Parathyroid adenoma (tissue), 2 donors: ENCODE results near the gene PSMB5.

ENCODE experiments used
- H2AFZ ChIP-seq: fragments of 300-600 bp; sonication (generic); one replicate; pipeline ENCODE4 v1.7.0; 2017; ENCODE audit warnings: antibody characterized with exemption, mild to moderate bottlenecking
- H3K27ac ChIP-seq: fragments of 300-600 bp; sonication (generic); one replicate; pipeline ENCODE4 v1.7.0; 2017
- H3K27me3 ChIP-seq: fragments of 300-600 bp; sonication (generic); one replicate; pipeline ENCODE4 v1.7.0; 2017; ENCODE audit warnings: low read length; ENCODE audit not compliant: control insufficient read depth, insufficient read depth
- H3K36me3 ChIP-seq: fragments of 300-600 bp; sonication (generic); one replicate; pipeline ENCODE4 v1.7.0; 2017; ENCODE audit warnings: low read length; ENCODE audit not compliant: control insufficient read depth, insufficient read depth
- H3K4me1 ChIP-seq: fragments of 300-600 bp; sonication (generic); one replicate; pipeline ENCODE4 v1.7.0; 2017; ENCODE audit warnings: control low read depth
- H3K4me2 ChIP-seq: fragments of 300-600 bp; sonication (generic); one replicate; pipeline ENCODE4 v1.7.0; 2017; ENCODE audit warnings: low read length
- H3K4me3 ChIP-seq: fragments of 300-600 bp; sonication (generic); one replicate; pipeline ENCODE4 v1.7.0; 2017; ENCODE audit warnings: low read depth, low read length
- H3K79me2 ChIP-seq: fragments of 300-600 bp; sonication (generic); one replicate; pipeline ENCODE4 v1.7.0; 2017; ENCODE audit warnings: control low read depth
- H3K9ac ChIP-seq: fragments of 300-600 bp; sonication (generic); one replicate; pipeline ENCODE4 v1.7.0; 2017; ENCODE audit warnings: mild to moderate bottlenecking
- H3K9me3 ChIP-seq: fragments of 300-600 bp; sonication (generic); one replicate; pipeline ENCODE4 v1.7.0; 2017; ENCODE audit warnings: low read length; ENCODE audit not compliant: control insufficient read depth
- TF ChIP-seq, protein P1 (sequence below): fragments of 300-600 bp; sonication (generic); IDR thresholded peaks from one replicate; pipeline ENCODE4 v1.7.0; 2017; ENCODE audit warnings: antibody characterized with exemption, mild to moderate bottlenecking
- donor health status: primary hyperparathyroidism.

Gene PSMB5

DNA sequence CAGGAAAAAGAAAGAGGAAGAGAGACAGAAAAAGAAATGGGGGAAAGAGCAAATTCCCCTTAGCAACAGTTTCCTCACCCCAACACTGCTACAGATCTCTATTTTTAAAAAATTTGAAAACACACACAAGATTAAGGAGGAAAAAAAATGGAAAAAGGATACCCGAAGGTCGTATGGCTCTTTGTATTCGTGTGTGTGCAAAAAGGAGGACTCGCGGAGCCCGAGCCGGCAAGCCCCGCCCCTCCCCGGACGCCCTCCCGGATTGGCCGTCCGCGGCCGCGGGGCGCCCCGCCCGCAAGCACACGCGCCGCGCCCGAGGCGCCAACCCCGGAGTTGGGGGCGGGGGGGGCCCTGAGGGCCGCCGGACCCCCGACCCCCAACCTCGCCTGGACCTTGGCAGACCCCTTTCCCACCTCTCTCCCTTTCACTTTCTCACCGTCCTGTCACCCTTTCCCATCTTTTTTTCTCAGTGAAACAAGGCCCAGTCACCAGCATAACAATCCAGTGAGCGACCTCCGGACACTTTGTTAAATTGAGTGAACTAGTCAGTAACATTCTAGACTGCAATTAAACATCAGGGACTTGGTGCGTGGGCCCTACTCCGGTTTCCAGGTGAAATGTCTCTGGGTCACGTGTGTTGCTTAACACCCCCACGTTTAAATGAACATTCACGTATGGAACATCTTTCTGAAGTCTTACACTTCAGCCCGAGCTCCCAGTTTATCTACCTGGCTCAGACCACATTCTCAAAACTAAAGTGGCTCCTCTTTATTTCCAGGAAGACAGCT is 24.6 kb downstream of the PSMB5 start, which contains the start of gene C14orf93:
Gene C14orf93 (minus strand): TSS at position 205 of the 788 bp plus-strand sequence. CDS start 11,120 bp downstream, outside the sequence.
- Histone ChIP-seq H3K4me1 (peaks cover 13% of the 10 kb centered on the region), H3K4me3 (peak within 1 kb of the TSS; percentile 62), H3K36me3 (no peaks in the 10 kb centered on the region), H3K79me2 (no peaks in the 10 kb centered on the region), H3K27ac (peak within 1 kb of the TSS; percentile 66), H3K27me3 (no peaks in the 10 kb centered on the region), H2AFZ (peak within 1 kb of the TSS; percentile 96), H3K9ac (no peak within 1 kb of the TSS), H3K9me3 (no peaks in the 10 kb centered on the region), H3K4me2 (peak within 1 kb of the TSS; percentile 70)
- TF ChIP-seq, protein P1, sequence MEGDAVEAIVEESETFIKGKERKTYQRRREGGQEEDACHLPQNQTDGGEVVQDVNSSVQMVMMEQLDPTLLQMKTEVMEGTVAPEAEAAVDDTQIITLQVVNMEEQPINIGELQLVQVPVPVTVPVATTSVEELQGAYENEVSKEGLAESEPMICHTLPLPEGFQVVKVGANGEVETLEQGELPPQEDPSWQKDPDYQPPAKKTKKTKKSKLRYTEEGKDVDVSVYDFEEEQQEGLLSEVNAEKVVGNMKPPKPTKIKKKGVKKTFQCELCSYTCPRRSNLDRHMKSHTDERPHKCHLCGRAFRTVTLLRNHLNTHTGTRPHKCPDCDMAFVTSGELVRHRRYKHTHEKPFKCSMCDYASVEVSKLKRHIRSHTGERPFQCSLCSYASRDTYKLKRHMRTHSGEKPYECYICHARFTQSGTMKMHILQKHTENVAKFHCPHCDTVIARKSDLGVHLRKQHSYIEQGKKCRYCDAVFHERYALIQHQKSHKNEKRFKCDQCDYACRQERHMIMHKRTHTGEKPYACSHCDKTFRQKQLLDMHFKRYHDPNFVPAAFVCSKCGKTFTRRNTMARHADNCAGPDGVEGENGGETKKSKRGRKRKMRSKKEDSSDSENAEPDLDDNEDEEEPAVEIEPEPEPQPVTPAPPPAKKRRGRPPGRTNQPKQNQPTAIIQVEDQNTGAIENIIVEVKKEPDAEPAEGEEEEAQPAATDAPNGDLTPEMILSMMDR = no peak

DNA sequence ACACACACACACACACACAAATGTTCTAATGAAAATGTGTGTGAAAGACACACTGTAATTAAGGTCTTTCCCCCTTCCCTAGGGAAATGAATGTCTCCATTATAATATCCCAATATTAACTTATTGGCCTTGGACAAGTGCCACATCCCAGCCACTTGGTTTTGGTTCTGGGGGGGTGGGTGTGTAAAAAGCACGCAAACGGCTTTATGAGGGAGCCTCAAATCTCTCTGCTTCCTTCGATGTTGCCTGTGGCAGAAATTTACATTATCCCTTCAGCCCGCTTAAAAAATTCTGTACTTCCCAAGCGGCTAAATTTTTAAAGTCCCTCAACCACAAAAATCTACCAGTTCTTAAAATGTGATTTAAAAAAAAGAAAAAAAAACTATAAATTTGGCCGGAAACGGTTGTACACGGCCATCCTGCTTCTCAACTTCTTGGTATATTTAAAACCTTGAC is 25.2 kb downstream of the PSMB5 start:
- H3K27ac ChIP-seq = peak overlapping the region; percentile 66
- H3K9ac ChIP-seq = no peak overlapping the region
- no peaks in the 10 kb centered on the region for H3K27me3 ChIP-seq
- H3K79me2 ChIP-seq = no peaks in the 10 kb centered on the region
- H3K4me2 ChIP-seq = peak overlapping the region; percentile 70
- H3K9me3 ChIP-seq = no peaks in the 10 kb centered on the region
- peak overlapping the region; percentile 96 for H2AFZ ChIP-seq
- H3K4me1 ChIP-seq = peaks cover 13% of the 10 kb centered on the region
- no peaks in the 10 kb centered on the region for H3K36me3 ChIP-seq
- TF ChIP-seq, protein P1 = no peak
- H3K4me3 ChIP-seq = peak overlapping the region; percentile 62

DNA sequence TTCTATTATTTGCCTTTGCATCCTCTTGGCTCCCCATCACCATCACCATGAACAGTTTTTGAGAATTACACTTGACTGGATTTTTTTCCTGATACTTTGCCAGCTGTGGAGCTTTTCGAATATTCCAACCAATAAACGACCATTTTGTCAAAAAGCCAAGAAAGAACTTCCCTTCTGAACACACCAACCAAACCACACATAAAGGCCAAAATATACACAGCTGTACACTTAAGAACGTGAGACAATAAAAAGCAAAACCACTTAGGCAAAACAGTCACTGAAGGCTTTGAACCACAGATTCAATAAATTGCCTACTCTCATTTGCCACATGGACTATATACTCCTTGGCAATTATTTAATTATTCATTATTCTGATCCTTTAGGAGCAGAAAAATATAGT is 25.9 kb downstream of the PSMB5 start:
- Histone ChIP-seq H3K27me3 (no peaks in the 10 kb centered on the region), H3K4me1 (peaks cover 13% of the 10 kb centered on the region), H3K4me2 (no peak overlapping the region), H3K9me3 (no peaks in the 10 kb centered on the region), H2AFZ (no peak overlapping the region), H3K4me3 (no peak overlapping the region), H3K9ac (no peak overlapping the region), H3K79me2 (no peaks in the 10 kb centered on the region), H3K36me3 (no peaks in the 10 kb centered on the region), H3K27ac (no peak overlapping the region)
- TF ChIP-seq, protein P1 = no peak

DNA sequence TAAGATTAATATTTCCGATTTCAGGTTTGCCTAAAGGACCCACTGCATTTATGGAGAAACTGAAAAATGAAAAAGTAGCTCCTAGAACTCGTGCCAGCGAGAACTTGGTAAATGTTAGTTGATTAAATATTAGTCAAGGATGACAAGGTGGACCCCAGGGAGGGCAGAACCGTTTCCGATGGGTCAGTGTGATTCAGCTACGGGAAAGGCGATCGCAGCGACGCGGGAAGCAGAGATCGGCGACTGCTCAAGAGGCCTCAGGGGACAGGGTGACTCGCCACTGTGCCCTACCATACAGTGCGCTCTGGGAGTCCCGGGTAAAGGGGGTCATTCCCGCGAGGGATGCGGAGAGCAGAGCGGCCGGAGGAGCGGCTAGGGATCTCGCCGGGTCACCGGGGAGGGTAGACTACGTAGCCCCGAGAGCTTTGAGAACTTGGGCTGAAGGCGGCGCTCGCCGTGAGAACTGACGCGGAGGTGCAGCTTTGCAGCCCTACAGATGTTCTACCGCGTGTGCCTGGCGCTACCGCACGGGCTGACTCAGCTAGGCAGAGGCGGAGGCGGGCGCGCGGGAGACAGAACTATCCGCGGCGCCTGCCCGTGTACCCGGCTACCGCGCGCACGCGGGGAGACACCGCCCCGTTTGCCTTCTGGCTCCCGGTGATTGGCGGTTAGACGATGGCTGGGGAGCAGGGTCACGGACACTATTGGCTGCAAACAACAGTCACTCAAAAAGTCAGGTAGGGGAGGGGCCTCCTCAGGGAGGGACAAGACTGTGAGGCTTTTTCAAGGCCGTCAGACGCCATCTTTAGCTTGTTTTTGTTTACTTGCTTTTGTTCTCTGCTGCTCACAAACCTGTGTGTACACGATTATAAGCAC is 27.9 kb downstream of the PSMB5 start:
- H3K27ac ChIP-seq = peak overlapping the region; percentile 93
- no peaks in the 10 kb centered on the region for H3K9me3 ChIP-seq

More for the DNA sequence above, 27.9 kb downstream of the PSMB5 start:
- TF ChIP-seq, protein P1 = no peak
- no peak overlapping the region for H3K9ac ChIP-seq
- H3K27me3 ChIP-seq = no peaks in the 10 kb centered on the region
- peak overlapping the region; percentile 87 for H3K4me3 ChIP-seq
- peak overlapping the region; percentile 93 for H2AFZ ChIP-seq
- no peaks in the 10 kb centered on the region for H3K36me3 ChIP-seq
- no peaks in the 10 kb centered on the region for H3K79me2 ChIP-seq
- peak overlapping the region; percentile 84 for H3K4me2 ChIP-seq
- peaks cover 13% of the 10 kb centered on the region for H3K4me1 ChIP-seq
